ENCODE measurements around the gene MAP3K12.
"Not testable (repeated sequence)": the region's sequence is repeated elsewhere in the genome, so short reads cannot be mapped to it uniquely, and the experiment has no call there.

The MAP3K12 gene

GRCh38 chr12:53489242-53489864, 9.9 kb downstream of the MAP3K12 start:
- no peak for DNase-seq

DNA sequence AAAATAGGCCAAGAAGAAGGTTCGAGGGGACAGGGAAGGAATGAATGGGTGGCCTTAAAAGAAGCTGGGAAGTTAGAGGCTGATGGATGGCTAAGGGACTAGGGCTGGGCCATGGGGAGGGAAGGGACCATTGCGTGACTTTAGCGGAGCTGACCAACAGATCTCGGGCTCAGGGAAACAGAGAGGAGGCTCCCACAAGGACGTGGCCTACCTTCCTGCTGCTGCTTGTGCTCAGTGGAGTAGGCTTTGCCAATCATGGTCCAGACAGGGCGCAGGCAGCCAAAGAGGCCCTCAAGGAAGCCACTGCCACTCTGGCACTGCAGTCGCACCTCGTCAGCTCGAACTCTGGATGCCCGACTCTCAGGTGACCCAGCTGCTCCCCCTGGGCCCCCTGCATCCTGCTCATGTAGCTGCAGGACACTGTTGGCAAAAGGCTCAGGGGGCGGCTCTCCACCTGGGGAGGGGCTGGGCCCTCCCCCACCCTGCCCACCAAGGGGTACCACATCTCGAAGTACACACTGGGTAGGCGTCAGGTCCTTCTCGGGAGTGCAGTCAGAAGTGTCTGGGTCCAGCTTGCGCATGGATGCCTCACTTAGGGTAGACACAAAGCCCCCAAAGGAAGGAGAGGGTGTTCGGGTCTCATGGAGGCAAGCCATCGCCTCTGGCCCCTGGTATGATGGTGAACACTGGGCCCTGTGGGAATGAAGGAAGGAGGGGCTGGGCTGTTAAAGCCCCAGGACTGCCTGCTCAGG, 12.3 kb downstream of the MAP3K12 start:
- DNase-seq: no peak

GRCh38 chr12:53485955-53486735, 13.1 kb downstream of the MAP3K12 start:
- no peak for DNase-seq

DNA sequence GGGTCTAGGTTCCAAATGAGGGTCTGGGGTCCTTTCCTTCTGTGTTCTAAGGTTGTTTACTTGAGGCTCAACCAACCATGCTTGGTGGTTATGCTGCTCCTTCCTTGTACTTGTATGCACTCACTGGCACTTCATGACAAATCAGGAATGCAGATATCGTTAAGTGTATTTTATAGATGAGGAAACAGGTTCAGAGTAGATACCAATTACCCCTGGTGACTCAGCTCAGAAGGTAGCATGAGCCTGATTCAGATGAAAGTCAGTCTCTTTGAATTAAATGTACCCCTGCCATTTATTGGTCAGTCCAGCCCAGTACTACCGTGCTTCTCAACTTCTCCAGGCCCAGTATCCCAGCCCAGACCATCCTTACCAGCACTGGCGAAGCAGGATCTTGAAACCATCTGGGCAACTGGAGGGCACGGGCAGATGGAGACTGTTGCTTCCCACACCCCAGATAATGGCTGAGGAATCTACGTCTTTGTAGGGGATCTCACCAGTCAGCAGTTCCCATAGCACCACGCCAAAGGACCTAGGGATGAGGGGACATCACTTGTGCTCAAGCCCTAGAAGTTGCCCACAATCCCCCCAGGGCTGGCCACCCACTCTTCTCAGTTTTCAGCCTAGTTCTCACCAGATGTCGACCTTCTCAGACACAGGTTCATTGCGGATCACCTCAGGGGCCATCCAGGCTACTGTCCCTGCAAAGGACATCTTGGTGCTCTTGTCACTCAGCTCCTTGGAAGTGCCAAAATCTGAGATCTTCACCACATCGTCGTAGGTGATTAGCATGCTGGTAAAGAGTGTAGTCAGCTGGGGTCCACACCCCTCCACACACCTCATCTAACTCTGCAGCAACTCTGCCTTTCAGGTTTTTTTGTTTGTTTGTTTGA, 14.3 kb downstream of the MAP3K12 start:
- DNase-seq: no peak

DNA sequence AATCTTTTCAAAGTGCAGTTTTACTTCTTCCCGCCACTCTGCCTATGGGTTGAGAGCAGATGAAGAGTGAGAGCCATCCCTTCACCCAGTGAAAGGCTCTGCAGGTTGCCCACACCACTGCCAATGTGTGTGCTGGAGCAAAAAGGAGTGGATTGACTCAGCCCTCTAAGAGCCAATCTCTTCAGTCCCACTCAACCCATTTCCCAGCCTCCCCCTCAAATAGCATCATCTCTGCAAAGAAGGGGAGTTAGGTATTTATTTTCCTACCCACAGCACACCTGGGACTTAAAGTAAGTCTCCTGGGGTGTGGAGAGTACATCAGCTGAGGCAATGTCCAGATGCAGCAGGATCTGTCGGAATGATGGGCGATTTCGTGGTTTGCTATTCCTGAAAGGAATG, 15.3 kb downstream of the MAP3K12 start:
- no peak for DNase-seq

DNA sequence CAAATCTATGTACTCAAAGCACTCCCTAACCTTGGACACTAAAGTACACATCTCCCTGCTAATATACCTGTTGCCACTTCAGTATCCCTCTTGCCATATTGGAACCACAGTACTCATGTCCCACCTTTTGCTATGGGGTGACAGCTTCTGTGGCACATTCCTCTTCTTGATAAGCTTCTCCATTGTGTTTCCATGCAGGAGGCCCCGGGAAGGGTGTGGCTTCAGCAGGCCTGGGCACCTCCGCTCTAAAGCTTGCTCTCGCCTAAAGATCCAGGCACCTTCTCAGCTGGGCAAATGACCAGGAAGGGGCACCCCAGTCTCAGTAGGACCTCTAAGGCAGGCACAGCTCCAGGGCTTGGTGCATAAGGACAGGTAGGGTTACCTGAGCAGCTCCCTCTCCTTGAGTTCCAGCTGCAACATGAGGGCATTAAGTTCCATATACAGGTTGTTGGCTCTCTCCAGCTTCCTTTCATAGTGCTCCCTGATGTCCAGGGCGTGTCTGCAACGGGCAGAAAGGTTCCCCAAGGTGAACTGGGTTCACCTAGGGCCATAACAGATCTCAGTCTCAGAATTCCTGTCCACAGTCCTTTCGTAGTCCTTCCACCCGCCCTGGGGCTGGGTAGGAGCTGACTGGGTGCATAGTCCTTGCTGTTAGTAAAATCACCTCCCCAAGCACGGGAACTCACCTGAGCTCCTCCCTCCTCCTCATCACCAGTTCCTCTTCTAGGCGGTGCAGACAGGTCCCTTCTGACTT, 15.9 kb downstream of the MAP3K12 start:
- DNase-seq: peak; percentile 6

- no peak for DNase-seq
Observed at GRCh38 chr12:53482626-53483168, 16.6 kb downstream of the MAP3K12 start.

GRCh38 chr12:53481939-53482586, 17.2 kb downstream of the MAP3K12 start:
- DNase-seq: no peak

GRCh38 chr12:53481458-53481857, 17.8 kb downstream of the MAP3K12 start:
- DNase-seq: not testable (repeated sequence)

DNA sequence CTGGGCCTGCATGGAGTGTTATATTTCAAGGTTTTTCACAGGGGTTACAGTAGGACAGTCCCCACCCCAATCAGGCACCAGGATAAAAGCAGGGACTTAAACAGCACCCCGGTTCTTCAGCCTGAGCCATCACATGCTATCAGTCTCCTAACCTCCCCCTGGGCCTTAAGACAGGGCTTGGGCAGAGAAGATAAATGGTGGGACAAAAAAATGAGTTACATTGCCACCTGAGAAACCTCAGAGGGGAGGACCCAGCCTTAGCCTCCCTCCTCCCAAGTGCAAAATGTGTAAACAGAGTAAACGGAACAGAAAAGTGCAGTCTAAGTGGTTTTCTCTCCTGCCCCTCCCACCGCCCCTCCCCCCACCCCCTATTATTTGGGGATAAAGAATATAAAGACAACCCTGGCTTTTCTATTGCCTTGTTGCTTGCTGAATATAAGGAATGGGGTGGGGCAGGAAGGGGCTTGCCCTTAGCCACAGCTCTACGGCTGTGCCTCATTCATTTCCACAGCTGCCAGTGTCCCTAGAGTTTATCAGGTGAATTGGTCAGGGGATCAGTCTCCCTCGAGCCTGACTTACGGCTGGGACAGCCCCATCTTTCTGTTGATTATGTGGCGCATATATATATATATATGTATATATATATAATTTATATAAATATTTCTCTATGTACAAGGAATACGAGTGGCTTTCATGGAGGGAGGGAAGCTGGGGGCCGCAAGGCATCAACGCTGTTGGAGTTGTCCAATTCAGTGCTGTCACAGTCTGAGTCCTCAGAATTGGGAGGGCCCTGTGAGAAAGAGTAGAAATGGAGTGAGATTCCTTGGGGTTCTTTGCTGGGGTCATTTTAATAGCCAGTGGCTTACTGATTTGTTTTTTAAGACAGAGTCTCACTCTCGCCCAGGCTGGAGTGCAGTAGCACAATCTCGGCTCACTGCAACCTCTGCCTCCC, 18.5 kb downstream of the MAP3K12 start:
- no peak for DNase-seq

DNA sequence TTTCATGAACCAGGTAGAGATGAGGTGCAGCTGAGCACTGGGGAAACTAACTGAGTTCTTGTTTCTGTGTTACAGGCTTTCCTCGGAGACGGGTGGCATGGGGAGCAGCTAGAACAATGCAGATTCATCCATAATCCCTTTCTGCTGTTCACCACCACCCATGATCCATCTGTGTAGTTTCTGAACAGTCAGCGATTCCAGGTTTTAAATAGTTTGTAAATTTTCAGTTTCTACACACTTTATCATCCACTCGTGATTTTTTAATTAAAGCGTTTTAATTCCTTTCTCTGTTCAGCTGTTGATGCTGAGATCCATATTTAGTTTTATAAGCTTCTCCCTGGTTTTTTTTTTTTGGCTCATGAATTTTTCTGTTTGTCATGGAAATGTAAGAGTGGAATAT, 19.9 kb downstream of the MAP3K12 start:
- no peak for DNase-seq

DNA sequence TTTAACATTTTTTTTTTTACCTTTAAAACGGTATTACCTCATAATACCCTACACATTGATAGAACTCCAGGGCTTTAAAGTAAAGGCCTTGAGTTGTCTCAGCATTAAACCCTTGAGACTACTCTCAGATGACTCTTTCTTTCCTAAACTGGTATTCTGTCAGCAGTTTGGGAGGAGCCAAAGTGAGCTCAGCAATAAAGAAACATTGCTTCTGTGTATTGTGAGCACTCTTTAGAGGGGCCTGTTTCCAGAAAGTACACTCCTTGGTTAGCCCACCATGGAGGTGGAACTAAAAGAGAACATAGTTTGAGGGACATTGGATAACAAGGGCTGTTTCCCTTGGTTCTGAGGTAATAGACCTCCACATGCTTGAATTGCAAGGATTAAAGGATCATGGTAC, 20.4 kb downstream of the MAP3K12 start:
- DNase-seq: no peak

DNA sequence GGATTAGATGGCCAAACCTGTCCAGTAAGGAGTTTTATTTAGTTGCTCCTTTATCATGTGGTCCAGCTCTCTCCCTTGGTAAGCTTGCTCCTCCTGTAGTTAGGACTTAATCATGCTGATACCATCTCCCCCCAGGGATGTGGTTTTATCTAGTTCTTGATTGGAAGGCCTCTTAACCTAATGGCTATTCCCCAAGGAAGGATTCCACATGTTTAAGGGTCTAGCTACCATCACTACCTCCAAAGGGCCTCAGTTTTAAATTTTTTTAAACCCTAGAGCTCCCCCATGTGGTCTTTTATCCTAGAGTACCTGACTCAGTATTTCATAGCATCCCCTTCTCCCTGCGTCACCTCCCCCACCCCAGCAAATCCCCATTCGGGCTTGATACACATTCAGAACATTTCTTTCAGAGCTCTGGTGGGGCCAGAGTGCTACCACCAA, 22.5 kb downstream of the MAP3K12 start:
- peak; percentile 32 for DNase-seq

- no peak for DNase-seq
Observed at GRCh38 chr12:53474819-53475218, 24.4 kb downstream of the MAP3K12 start.

GRCh38 chr12:53474077-53474476, 25.2 kb downstream of the MAP3K12 start:
- no peak for DNase-seq

DNA sequence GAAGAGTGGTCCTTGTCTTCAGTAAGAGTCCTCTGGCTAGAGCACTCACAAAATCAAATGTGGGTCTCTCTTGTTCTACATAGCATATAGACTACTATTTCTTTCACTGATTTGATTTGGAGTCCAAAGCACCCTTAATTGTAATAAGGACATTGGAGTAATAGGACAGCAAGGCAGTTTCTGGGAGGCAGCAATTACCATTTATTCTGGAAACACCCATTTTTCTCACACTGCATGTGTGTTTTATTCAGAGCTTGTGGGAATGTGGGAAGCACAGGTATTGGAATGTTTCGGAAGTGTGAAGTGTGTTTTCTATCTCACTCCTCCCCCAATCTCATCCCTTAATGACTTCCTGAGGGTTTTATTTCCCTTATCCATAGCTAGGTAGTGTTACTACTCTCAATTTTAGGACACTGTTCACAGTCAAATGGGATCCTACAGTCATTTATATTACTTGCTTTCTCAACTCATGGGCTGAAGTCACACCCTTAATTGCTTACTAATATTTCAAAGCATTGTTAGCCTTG, 27.1 kb downstream of the MAP3K12 start:
- no peak for DNase-seq

- no peak for DNase-seq
Observed at GRCh38 chr12:53468282-53468681, 31.0 kb downstream of the MAP3K12 start.

DNA sequence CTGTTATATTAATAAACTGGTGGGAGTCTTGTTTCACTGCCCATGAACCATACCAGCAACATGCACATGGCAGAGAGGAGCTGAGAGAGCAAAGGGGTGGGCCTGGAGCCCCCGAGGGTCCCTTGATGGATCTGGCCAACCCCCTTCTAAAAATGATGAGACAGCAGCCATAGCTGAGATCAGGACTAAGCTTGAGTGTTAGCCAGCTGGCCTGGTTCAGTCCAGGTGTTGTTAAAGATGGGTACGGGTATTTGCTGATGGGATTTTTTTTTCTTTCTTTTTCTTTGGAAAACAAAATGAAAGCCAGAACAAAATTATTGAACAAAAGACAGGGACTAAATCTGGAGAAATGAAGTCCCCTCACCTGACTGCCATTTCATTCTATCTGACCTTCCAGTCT, 31.4 kb downstream of the MAP3K12 start:
- DNase-seq: no peak

DNA sequence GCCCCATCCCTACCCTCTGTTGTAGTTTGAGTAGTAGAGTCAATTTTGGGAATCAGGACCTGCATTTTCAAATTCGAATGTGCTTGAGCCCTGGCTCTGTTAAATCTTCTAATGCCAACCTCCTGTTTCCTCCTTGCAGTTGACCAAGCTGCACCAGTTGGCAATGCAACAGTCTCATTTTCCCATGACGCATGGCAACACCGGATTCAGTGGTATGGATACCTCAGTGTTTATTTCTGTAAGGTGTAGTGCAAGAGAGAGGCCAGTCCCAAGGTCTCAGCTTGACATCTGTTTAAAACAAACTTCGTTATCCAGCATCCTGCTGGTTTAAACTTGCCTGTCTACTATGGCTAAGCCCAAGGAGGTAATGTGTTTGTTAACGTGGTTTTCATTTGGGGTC, 32.2 kb downstream of the MAP3K12 start:
- DNase-seq: no peak

DNA sequence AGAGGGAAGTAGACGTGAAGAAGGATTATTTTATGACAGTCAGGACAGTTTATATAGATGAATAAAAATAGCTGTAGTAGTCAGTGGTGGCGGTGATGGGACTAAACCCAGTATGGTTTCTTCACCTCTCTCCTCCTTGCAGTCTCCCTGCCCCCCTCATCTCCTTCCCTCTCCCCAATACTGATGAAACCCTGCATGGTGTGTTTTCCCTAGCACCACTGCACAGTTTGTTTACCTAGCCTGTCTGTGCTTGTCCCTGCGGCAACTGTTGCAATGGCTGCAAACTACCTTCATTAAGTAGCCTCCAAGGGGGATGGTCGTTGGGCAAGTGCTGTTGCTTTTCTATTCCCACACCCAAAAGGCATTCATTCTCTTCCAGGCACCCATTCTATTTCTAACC, 32.6 kb downstream of the MAP3K12 start:
- DNase-seq: no peak

Measured in NCI-H510A treated with DMSO at 0.1 percent for 48 hours (cell line).